IPS-15b (cell line): Measurements from ENCODE around the gene MAGIX.
"Not testable (repeated sequence)": the region's sequence is repeated elsewhere in the genome, so short reads cannot be mapped to it uniquely, and the experiment has no call there.

Experiments
- H3K27me3 ChIP-seq: one replicate; pipeline ENCODE4 v1.6.1; 2013; ENCODE audit warnings: low read length; ENCODE audit not compliant: control insufficient read depth, insufficient read depth
- H3K36me3 ChIP-seq: one replicate; pipeline ENCODE4 v1.6.1; 2013; ENCODE audit warnings: low read length; ENCODE audit not compliant: control insufficient read depth, insufficient read depth
- H3K4me1 ChIP-seq: one replicate; pipeline ENCODE4 v1.6.1; 2013; ENCODE audit warnings: mild to moderate bottlenecking, low read length; ENCODE audit not compliant: control insufficient read depth, insufficient read depth
- H3K4me3 ChIP-seq: one replicate; pipeline ENCODE4 v1.5.1; 2013; ENCODE audit warnings: low read depth, low read length
- H3K9ac ChIP-seq: one replicate; pipeline ENCODE4 v1.6.1; 2013; ENCODE audit warnings: low read depth, mild to moderate bottlenecking, low read length
- H3K9me3 ChIP-seq: one replicate; pipeline ENCODE4 v1.6.1; 2013; ENCODE audit warnings: mild to moderate bottlenecking, low read length; ENCODE audit not compliant: control insufficient read depth, insufficient read depth

The MAGIX gene

DNA sequence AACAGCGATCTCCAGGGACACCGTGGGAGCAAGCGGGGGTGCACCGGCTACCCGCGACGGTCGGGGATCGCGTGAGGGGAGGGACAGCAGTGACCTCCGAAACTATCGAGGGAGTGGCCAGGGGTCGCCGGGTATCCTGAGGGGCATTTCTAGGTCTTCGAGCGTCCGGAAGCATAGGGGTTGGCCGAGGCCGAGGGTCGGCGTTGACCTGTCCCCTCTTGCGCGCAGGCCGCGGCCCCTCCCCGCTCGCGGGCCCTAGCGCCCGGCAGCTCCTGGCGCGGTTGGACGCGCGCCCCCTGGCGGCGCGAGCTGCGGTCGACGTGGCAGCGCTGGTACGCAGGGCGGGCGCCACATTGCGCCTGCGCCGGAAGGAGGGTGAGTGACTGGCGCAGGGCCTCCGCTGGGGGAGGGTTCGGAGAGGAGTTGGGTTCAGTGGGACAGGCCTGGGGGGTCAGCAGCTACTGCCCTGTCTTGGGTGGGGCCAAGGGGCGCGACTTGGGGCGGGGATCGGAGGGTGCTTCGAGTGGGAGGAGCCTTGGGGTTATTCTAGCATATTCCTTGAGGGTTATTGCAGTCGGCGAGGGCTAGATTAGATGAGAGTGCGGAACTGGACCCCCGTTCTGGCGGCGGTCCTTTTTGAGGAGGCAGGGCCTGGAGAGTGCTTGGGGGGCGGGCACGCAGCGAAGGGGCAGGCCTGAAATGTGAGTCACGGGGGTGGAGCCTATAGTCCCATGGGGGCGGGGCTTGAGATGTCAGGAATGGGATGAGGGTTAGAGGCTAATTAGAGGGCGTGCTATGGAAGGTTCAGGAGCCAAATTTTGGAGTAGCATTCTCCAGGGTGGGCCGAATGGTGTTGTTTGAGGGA, 1.2 kb downstream of the MAGIX start:
- no peak overlapping the region for H3K9ac ChIP-seq
- H3K9me3 ChIP-seq = no peaks in the 10 kb centered on the region
- peak overlapping the region; percentile 52 for H3K4me3 ChIP-seq
- H3K4me1 ChIP-seq = peaks cover 5% of the 10 kb centered on the region
- H3K27me3 ChIP-seq = peaks cover 52% of the 10 kb centered on the region
- H3K36me3 ChIP-seq = no peaks in the 10 kb centered on the region

DNA sequence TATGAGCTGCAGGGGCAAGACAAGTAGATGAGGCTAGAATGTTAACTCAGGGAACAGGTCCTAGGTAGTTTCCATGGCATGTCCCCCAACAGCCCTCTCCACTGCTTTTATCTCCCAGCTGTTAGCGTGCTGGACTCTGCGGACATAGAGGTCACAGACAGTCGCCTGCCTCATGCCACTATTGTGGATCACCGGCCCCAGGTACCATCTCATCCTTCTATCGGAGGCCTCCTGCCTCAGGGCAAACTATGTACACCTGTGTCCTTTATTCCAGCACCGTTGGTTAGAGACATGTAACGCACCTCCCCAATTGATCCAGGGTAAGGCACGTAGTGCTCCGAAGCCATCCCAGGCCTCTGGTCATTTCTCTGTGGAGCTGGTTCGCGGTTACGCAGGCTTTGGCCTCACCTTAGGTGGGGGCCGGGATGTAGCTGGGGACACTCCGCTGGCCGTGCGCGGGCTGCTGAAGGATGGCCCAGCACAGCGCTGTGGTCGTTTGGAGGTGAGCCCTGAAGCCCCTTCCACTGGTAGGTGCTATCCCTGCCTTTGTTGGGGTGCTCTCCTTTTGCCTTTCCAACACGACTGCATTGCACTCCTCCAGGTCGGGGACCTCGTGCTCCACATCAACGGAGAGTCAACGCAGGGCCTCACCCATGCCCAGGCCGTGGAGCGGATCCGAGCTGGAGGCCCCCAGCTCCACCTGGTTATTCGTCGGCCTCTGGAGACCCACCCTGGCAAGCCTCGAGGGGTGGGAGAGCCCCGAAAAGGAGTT, 2.2 kb downstream of the MAGIX start:
- Histone ChIP-seq H3K4me3 (no peak overlapping the region), H3K4me1 (peaks cover 5% of the 10 kb centered on the region), H3K9ac (no peak overlapping the region)

DNA sequence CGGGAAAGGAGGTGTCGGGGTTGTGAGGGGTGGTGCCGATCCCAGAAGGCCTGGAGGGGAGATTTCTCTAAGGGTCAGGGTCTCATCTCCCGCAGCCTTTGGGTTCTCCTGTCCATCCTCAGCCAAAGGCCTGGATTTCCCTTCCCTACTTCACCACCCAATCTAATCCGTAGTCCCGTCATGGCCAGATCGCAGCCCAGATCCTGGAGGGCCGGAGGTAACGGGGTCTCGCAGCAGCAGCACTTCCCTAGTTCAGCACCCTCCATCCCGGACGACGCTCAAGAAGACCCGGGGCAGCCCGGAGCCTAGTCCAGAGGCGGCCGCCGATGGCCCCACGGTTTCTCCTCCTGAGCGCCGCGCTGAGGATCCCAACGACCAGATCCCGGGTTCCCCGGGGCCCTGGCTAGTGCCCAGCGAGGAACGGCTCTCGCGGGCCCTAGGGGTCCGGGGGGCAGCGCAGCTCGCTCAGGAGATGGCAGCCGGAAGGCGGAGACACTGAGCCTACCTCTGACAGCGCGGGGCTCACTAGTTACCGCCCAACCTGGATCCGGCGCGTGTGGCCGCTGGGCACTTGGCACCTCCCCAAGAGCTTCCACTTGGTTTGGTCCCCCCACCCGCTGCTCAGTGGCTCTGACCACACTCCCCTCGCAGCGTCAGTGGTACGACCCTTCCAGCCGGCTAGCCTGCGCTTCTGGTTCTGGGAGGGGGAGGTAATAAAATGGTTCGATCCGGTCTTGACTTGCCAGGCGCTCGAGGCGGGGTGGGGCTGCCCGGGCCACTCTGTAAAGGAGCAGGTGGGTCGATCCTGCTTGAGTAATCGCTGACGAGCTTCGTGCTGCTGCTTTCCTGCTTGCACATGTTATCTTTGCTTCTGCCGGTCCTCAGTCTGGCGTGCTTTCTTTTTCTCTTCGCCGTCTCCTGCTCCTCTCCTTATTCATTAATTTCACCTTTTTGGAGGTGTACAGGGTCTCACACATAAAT, 3.6 kb downstream of the MAGIX start:
- Histone ChIP-seq H3K9ac (no peak overlapping the region), H3K9me3 (no peaks in the 10 kb centered on the region)

More for the DNA sequence above, 2.2 kb downstream of the MAGIX start:
- peaks cover 47% of the 10 kb centered on the region for H3K27me3 ChIP-seq
- no peaks in the 10 kb centered on the region for H3K36me3 ChIP-seq
- no peaks in the 10 kb centered on the region for H3K9me3 ChIP-seq

DNA sequence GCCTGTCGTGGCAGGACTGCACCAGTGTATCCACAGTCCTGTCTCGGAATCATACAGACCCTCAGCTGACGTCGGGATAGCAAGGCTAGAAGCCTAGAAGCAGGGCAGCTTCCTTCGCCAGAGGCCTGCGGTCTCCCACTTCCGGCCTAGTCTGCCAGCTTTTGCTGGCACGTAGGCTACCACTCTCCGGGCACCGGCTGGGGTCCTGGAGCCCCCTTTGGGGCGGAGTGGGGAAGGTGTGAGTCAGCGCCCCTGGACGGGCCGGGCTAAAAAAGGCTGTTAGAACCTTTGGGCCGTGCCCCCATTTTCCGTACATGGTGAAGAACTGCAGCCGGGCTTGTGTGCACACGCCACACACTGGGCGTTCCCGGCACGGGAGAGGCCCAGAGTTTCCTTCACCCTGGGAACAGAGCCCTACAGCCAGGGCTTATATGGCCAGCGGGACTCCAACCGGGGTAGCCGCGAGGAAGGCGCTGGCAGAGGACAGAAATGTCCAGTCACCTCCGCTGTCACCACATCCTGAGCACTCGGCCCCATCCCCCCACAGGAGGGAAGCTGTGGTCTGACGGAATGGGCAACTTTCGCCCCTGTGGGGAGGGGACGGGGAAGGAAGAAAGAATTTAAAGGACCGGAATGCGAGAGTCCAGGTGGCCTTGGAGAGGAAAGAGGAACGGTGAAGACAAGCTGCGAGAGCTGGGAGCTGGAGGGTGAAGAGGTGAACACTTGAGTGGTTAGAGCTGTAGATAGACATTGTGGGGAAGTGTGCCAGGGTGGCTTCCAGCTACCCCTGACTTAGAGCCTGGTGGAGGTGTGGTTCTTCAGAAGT, 4.6 kb downstream of the MAGIX start:
- no peaks in the 10 kb centered on the region for H3K9me3 ChIP-seq
- peaks cover 49% of the 10 kb centered on the region for H3K27me3 ChIP-seq
- no peaks in the 10 kb centered on the region for H3K36me3 ChIP-seq
- H3K4me1 ChIP-seq = peaks cover 5% of the 10 kb centered on the region
- H3K4me3 ChIP-seq = peak overlapping the region; percentile 60
- H3K9ac ChIP-seq = no peak overlapping the region

More for the DNA sequence above, 3.6 kb downstream of the MAGIX start:
- H3K36me3 ChIP-seq = no peaks in the 10 kb centered on the region
- peaks cover 5% of the 10 kb centered on the region for H3K4me1 ChIP-seq
- peaks cover 50% of the 10 kb centered on the region for H3K27me3 ChIP-seq
- peak overlapping the region; percentile 60 for H3K4me3 ChIP-seq

DNA sequence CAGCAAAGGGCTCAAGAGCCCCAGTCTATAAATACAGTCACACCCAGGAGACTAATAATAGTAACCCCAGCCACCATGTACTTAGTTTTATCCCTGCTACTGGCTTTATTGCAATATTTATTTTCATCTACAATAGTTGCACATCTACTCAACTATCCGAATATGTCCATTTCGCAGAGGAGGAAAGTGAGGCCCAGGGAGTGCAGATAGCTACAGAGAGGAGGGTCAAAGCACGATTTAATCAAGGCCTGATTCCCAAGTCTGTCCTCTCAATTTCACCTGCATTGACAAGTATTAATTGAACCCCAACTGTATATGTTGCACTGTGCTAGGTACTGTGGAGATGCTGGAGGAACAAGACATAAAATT, 5.2 kb downstream of the MAGIX start:
- H3K27me3 ChIP-seq = peaks cover 51% of the 10 kb centered on the region
- no peak overlapping the region for H3K9ac ChIP-seq
- H3K36me3 ChIP-seq = no peaks in the 10 kb centered on the region
- H3K4me3 ChIP-seq = peak overlapping the region; percentile 60
- peaks cover 5% of the 10 kb centered on the region for H3K4me1 ChIP-seq
- H3K9me3 ChIP-seq = no peaks in the 10 kb centered on the region

DNA sequence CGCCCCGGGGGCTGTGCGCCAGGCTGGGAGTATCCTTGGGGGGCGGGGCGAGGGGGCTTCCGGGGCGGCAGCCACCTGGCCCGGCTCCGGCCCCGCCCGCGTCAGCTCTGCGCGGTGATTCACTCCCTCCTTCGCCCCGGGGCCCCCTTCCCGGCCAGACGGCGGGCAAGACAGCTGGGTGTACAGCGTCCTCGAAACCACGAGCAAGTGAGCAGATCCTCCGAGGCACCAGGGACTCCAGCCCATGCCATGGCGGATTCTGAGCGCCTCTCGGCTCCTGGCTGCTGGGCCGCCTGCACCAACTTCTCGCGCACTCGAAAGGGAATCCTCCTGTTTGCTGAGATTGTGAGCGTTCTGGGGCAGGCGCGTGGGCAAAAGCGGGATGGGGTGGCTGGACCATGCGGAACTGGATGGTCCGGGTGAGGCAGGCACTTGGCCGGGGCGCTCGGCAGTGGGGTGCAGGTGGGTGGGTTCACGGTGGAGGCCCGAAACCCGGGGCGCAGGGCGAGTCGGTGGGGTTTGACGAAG, 9.3 kb downstream of the MAGIX start, which contains the start of gene PLP2:
TSS of gene PLP2 (plus strand) at position 147 of the 528 bp plus-strand sequence. CDS start at position 250, 103 bp downstream.
- Histone ChIP-seq H3K36me3 (peaks cover 5% of the 10 kb centered on the region), H3K9ac (no peak within 1 kb of the TSS), H3K9me3 (no peaks in the 10 kb centered on the region), H3K4me1 (peaks cover 5% of the 10 kb centered on the region), H3K4me3 (peak within 1 kb of the TSS; percentile 55), H3K27me3 (peaks cover 42% of the 10 kb centered on the region)

DNA sequence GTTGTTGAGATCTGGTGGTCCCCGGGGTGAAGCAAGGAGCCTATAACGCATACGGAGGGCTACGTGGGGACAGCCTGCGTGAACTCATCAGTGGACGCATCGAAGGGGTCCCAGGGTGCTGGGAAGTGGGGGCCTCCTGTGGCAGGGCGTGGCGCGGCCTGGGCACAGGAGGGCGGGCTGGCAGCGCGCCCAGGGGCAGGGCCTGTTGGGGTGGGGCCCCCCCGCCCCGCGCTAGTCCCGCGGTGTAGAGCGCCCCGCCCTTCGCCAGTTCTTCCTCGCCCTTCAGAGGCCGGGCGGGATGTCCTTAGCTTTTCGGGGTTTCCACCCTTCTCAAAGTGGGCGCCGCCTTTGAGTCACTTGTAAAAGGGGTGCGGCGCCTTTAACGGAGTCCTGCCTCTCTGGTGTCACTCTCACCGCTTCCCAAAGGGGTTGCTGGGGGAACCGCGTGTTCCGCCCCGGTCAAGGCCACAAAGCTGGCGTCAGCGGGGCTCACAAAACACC, 9.8 kb downstream of the MAGIX start:
- H3K36me3 ChIP-seq = peaks cover 5% of the 10 kb centered on the region
- peak overlapping the region; percentile 55 for H3K4me3 ChIP-seq
- peaks cover 40% of the 10 kb centered on the region for H3K27me3 ChIP-seq
- H3K4me1 ChIP-seq = peaks cover 4% of the 10 kb centered on the region
- no peak overlapping the region for H3K9ac ChIP-seq
- H3K9me3 ChIP-seq = no peaks in the 10 kb centered on the region

DNA sequence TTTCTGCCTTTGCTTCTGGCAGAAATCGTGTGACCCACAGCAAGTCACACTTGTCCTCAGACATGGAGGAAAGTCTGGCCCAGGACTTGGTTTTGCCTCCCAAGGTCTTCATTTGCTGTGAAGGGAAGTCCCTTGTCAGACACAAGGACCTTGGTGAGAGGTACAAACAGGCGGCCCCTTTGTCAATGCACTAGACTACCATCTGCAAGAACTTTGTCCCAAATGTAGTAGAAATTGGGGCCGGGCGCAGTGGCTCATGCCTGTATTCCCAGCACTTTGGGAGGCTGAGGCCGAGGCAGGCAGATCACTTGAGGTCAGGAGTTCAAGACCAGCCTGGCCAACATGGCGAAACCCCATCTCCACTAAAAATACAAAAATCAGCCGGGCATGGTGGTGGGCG, 11.0 kb downstream of the MAGIX start:
- not testable (repeated sequence) for H3K9me3 ChIP-seq, H3K9ac ChIP-seq, H3K4me3 ChIP-seq, H3K4me1 ChIP-seq, H3K36me3 ChIP-seq
- H3K27me3 ChIP-seq = peaks cover 32% of the 10 kb centered on the region

DNA sequence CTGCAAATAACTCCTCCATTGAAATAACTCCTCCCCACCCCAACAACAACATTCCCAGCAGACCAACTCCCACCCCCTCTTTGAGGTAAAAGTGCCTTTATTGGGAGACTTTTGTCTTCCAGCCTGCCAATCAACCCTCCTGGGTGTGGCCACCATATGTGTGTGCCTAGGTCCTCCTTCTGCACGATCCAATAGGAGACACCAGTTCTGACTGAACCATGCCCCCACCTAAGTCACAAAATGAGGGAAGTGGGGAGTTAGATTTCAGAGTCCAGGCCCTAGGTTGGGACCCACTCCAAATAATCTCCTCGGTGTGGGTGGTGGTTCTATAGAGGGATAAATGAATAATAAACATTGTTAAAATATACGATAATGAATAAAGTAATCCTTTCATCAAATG, 12.2 kb downstream of the MAGIX start:
- H3K4me1 ChIP-seq = no peaks in the 10 kb centered on the region
- no peaks in the 10 kb centered on the region for H3K9me3 ChIP-seq
- peaks cover 13% of the 10 kb centered on the region for H3K36me3 ChIP-seq
- H3K4me3 ChIP-seq = no peak overlapping the region
- H3K9ac ChIP-seq = no peak overlapping the region
- peaks cover 29% of the 10 kb centered on the region for H3K27me3 ChIP-seq

DNA sequence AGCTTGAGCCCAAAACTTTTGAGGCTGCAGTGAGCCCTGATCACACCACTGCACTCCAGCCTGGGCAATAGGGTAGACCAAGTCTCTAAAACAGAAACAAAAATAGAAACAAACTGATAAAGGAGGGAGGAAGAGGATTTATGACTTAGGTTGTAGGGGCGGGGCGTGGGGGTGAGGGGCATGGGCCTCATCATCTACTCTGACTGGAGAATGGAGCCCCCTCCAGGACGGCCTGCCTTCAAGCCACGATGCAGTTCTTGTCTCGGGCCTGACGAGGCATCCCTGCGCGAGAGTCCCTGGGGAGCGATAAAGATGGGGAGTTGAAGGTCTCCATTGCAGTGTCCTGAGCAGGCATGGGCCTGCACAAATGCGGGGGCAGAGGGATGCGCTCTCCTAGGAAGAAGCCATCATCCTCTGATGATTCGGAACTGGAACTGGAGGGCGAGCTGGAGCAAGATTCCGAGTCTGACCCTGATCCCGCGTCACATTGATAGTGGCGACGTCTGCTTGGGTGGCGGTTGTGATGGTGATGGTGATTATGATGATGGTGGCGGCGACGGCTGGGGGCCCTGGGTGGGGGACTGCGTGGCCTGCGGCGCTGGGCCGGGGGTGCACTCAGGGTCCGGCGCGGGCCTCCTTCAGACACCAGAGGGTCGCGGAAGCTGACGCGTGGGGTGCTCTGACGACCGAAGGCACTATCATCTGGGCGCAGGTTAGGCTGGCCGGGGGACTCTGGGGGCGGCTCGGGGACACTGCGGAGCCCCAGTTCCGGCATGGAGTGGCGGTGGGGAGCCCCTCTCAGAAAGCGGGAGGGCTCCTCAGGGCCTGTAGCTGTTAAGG, 13.1 kb downstream of the MAGIX start:
- Histone ChIP-seq H3K4me1 (no peaks in the 10 kb centered on the region), H3K9ac (no peak overlapping the region), H3K4me3 (no peak overlapping the region), H3K27me3 (peaks cover 23% of the 10 kb centered on the region), H3K9me3 (no peaks in the 10 kb centered on the region), H3K36me3 (peaks cover 17% of the 10 kb centered on the region)
